Transverse colon (tissue), 4 donors: ENCODE measurements around the gene PARP1. TPM values are rescaled to one million over a fixed set of nuclear protein-coding genes. Genes with fewer than 3 reads are reported as not detected.

ENCODE experiments used
- DNase-seq: peaks from one replicate; pipeline ENCODE4 v3.0.0-alpha.2; 2019
- H3K27ac ChIP-seq, 4 donors: fragments of 200-600 bp; sonication (generic); 2 replicates each; pipeline ENCODE4 v1.5.1; 2016 to 2018; ENCODE audit warnings: inconsistent platforms in 4 of 4
- H3K27me3 ChIP-seq: fragments of 200-600 bp; sonication (generic); 2 replicates; pipeline ENCODE4 v1.5.1; 2017; ENCODE audit warnings: inconsistent platforms
- H3K36me3 ChIP-seq, 4 donors: fragments of 200-600 bp; sonication (generic); 2 replicates each; pipeline ENCODE4 v1.5.1; 2017 to 2019; ENCODE audit warnings: inconsistent platforms in 4 of 4
- H3K4me1 ChIP-seq, 4 donors: fragments of 200-600 bp; sonication (generic); 2 replicates each; pipeline ENCODE4 v1.5.1; 2017 to 2020; ENCODE audit warnings: inconsistent platforms in 4 of 4
- H3K4me3 ChIP-seq, 4 donors: fragments of 200-600 bp; sonication (generic); 1 replicate in 1 of 4; 2 replicates in 3 of 4; pipeline versions ENCODE4 v1.5.1 to v1.6.1; 2017 to 2019; ENCODE audit warnings: inconsistent platforms in 4 of 4
- H3K9me3 ChIP-seq, 2 donors: fragments of 200-600 bp; sonication (generic); 2 replicates each; pipeline ENCODE4 v1.5.1; 2017 to 2019; ENCODE audit warnings: inconsistent platforms in 2 of 2
- CTCF ChIP-seq, 5 experiments: fragments of 200-600 bp in 3 of 5; fragments of 450-650 bp in 2 of 5; sonication (generic) in 3 of 5; IDR thresholded peaks; 1 replicate in 2 of 5; 2 replicates in 3 of 5; pipeline ENCODE4 v1.5.1; 2016 to 2017; ENCODE audit warnings: antibody characterized with exemption in 5 of 5, inconsistent platforms in 3 of 5, mild to moderate bottlenecking in 2 of 5, moderate library complexity in 1 of 5
- EP300 ChIP-seq: sonication (generic); formaldehyde crosslinking; IDR thresholded peaks from one replicate; pipeline ENCODE4 v1.6.1; 2017; ENCODE audit warnings: antibody characterized with exemption, low read depth
- POLR2A ChIP-seq: fragments of 450-650 bp; IDR thresholded peaks from one replicate; pipeline ENCODE4 v1.6.1; 2016; ENCODE audit warnings: antibody characterized with exemption, mild to moderate bottlenecking, moderate library complexity
- POLR2AphosphoS5 ChIP-seq, 3 donors: sonication (generic); formaldehyde crosslinking; IDR thresholded peaks; one replicate each; pipeline ENCODE4 v1.6.1; 2016; ENCODE audit warnings: antibody characterized with exemption in 3 of 3
- WGBS, 2 donors: methylation state at CpG; one replicate each; pipeline ENCODE4 v1.1.5; 2018; ENCODE audit warnings: low coverage in 1 of 2; 5-methylcytosine and 5-hydroxymethylcytosine counted together
- in situ Hi-C, 4 donors: fragments of 200-750 bp; cut with MboI; loops; one replicate each; pipeline versions ENCODE4 v1.15.0 to v1.15.1; 2017; ENCODE audit warnings: low sequenced_read_pairs in 3 of 4, low pct_ligation_motif_present in 1 of 4, low pct_unique_long_range_greater_than_20kb in 1 of 4
- intact Hi-C: fragments of 100-400 bp; cut with DNase I; formaldehyde crosslinking; loops from one replicate; pipeline ENCODE4 v1.15.1; 2023; ENCODE audit warnings: low total_unique reads
- total RNA-seq, 4 donors: library from RNA; depleted of rRNA; stranded (reverse); fragments of >200 nt; gene quantifications; one replicate each; pipeline ENCODE4 v1.1.0, GENCODE V29; 2016

The PARP1 gene
- total RNA-seq, 4 donors from 2014 or later = 23.2 to 74.4 (median 38.0) TPM

GRCh38 chr1:226395753-226396152 lies 12.1 kb downstream of the PARP1 start:
- WGBS, 2 donors = 73 to 92% methylated on average over 2 to 6 of the region's 6 CpGs
- no peaks in the 10 kb centered on the region for H3K27me3 ChIP-seq
- no peak overlapping the region for H3K4me3 ChIP-seq
- H3K36me3 ChIP-seq = peaks cover 0 to 11% (median 2%) of the 10 kb centered on the region in 4 donors
- TF ChIP-seq POLR2A (no peak), CTCF (IDR thresholded peaks at IDR 0.05) (no peak), POLR2AphosphoS5 (IDR thresholded peaks at IDR 0.05) (no peak), EP300 (no peak)
- H3K27ac ChIP-seq = no peak overlapping the region
- peaks cover 0 to 5% (median 3%) of the 10 kb centered on the region in 4 donors for H3K4me1 ChIP-seq
- intact Hi-C loops = no loop called here
- in situ Hi-C loops = no loop called here
- H3K9me3 ChIP-seq = no peaks in the 10 kb centered on the region
- DNase-seq = no peak

GRCh38 chr1:226394462-226394861 lies 13.4 kb downstream of the PARP1 start:
- no peaks in the 10 kb centered on the region for H3K27me3 ChIP-seq
- no peak for DNase-seq
- no peak overlapping the region for H3K4me3 ChIP-seq
- peaks cover 0 to 17% (median 6%) of the 10 kb centered on the region in 4 donors for H3K36me3 ChIP-seq
- in situ Hi-C loops = no loop called here
- H3K27ac ChIP-seq = no peak overlapping the region
- intact Hi-C loops = no loop called here
- no peaks in the 10 kb centered on the region for H3K4me1 ChIP-seq
- WGBS, 2 donors = 82 to 94% methylated on average over 2 to 5 of the region's 5 CpGs
- TF ChIP-seq POLR2AphosphoS5 (IDR thresholded peaks at IDR 0.05) (no peak), EP300 (no peak), CTCF (IDR thresholded peaks at IDR 0.05) (no peak), POLR2A (no peak)
- no peaks in the 10 kb centered on the region for H3K9me3 ChIP-seq

GRCh38 chr1:226390681-226391080 lies 17.2 kb downstream of the PARP1 start:
- H3K36me3 ChIP-seq = peaks cover 0 to 41% (median 17%) of the 10 kb centered on the region in 4 donors
- DNase-seq = no peak
- in situ Hi-C loops = no loop called here
- H3K27ac ChIP-seq = no peak overlapping the region
- H3K4me1 ChIP-seq = no peaks in the 10 kb centered on the region
- H3K9me3 ChIP-seq = no peaks in the 10 kb centered on the region
- no peaks in the 10 kb centered on the region for H3K27me3 ChIP-seq
- intact Hi-C loops = no loop called here
- H3K4me3 ChIP-seq = no peak overlapping the region
- no peak for TF ChIP-seq CTCF (IDR thresholded peaks at IDR 0.05)
- no peak for TF ChIP-seq POLR2AphosphoS5 (IDR thresholded peaks at IDR 0.05)
- no peak for TF ChIP-seq EP300
- no peak for TF ChIP-seq POLR2A
- WGBS, 2 donors = 100% methylated on average over 3 of the region's 3 CpGs; no CpG with 5 or more reads in 1 of the 2 donors

GRCh38 chr1:226388131-226388530 lies 19.8 kb downstream of the PARP1 start:
- WGBS, 2 donors = 100% methylated on average over 1 of the region's 1 CpG
- TF ChIP-seq POLR2A (no peak), POLR2AphosphoS5 (IDR thresholded peaks at IDR 0.05) (no peak), CTCF (IDR thresholded peaks at IDR 0.05) (no peak), EP300 (no peak)
- Histone ChIP-seq H3K36me3 (peaks cover 0 to 64% (median 24%) of the 10 kb centered on the region in 4 donors), H3K27me3 (no peaks in the 10 kb centered on the region), H3K27ac (no peak overlapping the region), H3K4me1 (no peaks in the 10 kb centered on the region), H3K9me3 (no peaks in the 10 kb centered on the region), H3K4me3 (no peak overlapping the region)
- intact Hi-C loops = no loop called here
- in situ Hi-C loops = no loop called here
- DNase-seq = no peak
